ENCODE results near the gene OSBP.

Gene OSBP

DNA sequence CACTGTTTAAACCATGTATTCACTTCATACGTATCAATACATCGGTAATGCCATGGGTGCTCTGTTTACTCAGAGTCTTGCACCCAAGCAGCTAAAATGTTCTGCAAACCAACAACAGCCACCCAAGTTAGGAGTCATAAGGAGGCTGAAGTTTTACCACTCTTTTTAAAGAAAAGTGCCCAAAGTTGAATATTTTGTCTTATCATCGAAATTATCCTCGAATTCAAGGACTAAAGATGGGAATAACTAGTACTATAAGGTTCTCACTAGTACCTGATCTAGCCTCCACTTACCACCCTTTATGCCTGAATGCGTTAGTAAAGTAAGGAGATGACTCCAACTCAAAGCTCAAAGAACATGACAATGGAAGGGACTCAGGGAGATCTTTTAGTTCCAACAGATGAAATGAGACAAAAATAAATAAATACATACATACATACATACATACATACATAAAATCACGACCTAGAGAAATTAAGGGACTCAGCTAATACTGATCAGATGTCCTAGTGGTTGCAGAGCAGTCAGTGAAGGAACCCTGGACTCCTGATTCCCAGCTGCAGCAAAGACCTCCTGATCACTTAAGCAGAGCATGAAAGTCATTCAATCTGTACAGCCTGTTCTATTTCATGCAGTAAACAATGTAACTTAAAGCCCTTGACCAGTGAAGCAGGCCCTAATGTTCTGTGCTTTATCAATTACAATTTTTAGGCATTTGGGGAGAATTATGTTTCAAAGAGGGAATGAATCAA is 7.7 kb downstream of the OSBP start:
- no peak for DNase-seq

DNA sequence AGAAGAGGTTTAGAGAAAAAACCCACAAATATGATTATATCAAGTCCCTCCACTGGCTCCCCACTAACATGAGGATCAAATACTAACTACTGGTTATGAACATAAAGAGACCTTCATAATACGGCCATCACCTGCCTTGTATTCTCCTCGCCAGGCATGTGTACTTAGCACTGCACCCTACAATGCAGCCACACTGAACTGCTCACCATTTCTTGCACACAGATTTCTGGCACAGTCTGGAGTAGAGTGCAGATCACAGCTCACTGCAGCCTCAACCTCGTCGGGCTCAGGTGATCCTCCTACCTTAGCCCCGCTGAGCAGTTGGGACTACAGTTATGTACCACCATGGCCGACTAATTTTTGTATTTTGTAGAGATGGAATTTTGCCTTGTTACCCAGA is 13.1 kb downstream of the OSBP start:
- no peak for DNase-seq

DNA sequence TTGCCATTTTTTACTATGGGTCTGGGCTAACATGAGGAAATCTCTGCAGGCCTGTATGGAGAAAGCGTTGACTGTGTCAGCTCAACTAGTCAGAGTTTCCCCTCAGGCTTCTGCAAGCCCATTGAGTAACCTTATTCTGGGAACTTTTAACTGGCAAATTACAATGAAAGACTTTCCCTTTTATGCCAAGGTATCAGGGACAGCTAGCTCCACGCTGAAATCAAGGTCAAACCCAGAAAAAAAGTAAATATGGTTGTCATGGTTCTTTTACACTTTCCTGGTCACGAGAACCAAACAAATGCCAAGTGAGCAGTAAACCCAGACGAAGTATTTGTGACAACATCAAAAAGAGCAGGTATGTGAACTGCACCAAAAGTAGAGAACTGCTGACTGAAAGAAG is 13.8 kb downstream of the OSBP start:
- DNase-seq, result no peak

DNA sequence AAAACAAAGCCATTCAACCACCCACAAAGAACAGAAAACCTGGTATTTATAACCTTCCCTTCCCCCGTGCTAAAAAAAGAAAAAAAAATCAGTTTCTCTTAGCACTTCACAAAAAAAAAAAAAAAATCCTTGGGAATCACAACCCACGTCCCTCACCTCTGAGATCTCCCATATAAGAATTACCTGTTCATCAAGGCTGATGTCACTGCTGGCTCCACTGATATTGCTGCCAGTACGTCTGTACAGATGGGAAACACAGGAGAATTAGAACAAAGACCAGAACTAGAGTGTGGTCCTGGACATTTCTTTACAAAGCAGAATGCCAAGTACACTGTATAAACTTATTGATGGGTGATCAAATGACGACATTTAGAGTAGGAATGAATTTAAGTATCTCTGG is 14.9 kb downstream of the OSBP start:
- no peak for DNase-seq

DNA sequence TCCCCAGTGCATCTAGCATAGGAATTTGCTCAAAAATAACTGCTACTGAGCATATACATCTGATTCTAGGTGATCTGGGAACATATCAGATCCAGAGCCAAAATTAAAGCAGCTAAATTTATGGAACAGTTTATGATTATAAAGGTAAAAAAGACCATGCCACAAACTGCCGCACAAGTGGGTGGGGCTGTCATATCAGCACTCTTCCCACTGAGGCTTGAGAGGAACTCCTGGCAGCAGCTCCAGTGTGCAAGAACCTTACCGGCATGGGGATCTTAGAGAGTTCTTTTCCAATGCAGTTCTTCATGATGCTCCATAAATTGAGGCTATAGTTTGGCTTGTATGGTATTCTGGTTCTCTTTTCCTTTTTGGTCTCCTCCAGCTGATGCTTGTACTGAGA is 15.3 kb downstream of the OSBP start:
- no peak for DNase-seq

DNA sequence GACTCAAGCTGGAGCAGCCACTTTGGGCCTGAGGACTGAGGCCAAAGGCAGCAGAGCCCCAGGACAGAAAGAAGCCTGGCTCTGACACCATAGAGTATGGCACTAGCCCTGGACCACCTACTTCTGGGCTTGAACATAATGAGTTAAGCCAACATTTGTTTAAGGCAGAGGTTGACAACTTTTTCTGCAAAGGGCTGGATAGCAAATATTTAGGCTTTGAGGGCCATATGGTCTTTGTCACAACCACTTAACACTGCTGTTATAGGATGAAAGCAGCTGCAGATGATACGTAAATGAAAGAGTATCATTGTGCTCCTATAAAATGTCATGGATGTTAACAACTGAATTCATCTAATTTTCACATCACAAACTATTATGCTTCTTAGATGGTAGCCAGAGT is 16.6 kb downstream of the OSBP start:
- no peak for DNase-seq

DNA sequence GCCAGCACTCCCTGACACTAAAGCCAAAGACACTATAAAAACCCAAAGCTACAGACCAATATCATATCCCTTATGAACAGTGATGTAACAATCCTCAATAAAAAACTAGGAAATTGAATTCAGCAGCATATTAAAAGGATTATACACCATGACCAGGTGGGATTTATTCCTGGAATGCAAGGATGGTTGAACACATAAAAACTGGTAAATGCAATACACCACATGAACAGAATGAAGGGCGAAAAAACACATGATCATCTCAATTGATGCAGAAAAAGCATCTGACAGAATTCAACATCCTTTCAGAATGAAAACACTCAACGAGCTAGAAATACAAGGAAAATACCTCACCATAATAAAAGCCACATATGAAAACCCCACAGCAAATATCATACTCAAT is 31.3 kb downstream of the OSBP start:
- no peak for DNase-seq

DNA sequence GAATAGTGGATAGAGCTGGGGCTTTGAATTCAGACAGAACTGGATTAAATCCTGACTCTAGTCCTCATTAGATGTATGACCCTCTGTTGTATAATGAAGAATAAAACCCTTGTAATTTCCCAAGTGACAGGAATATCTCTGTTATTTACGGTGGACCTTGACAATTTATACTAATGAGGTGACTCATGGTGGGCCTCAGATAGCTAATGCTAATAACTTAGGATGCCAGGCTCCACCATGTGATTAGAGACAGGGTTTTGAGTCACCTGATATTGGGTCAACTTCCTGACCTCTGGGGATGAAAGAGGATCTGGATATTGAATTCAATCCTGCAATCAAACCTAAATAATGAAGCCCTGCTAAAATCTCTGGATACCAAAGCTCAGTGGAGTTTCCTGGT is 33.6 kb downstream of the OSBP start:
- no peak for DNase-seq

DNA sequence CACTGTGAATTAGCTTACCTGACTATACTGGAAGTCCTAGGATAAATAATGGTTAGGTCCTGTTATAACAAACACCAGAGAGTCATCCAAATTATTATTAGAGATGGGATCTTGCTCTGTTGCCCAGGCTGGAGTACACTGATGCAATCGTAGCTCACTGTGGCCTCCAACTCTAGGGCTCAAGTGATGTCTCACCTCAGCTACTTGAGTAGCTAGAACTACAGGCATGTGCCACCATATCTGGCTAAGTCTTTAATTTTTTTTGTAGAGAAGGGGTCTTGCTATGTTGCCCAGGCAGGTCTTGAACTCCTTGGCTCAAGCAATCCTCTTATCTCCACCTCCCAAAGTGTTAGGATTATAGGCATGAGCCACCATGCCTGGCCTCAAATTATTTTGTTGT is 37.2 kb downstream of the OSBP start:
- no peak for DNase-seq

DNA sequence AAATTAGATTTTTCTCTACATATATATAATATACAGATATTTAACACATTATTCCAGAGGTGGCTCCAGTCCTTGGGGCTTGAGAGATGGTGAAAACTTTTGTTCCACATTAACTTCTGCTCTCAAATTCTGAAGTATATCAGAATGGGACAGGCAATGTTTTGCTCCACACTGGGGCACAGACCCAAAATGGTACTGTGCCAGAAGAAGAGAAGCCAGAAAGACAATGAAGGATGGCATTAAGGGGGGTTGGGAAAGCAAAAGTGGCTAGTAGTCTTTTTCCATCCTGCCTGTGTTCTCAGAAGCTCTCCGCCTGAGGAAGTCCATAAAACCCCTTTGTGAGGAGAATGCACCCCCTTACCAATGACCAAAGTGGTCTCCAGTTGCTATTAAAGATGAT is 40.1 kb downstream of the OSBP start:
- no peak for DNase-seq

DNA sequence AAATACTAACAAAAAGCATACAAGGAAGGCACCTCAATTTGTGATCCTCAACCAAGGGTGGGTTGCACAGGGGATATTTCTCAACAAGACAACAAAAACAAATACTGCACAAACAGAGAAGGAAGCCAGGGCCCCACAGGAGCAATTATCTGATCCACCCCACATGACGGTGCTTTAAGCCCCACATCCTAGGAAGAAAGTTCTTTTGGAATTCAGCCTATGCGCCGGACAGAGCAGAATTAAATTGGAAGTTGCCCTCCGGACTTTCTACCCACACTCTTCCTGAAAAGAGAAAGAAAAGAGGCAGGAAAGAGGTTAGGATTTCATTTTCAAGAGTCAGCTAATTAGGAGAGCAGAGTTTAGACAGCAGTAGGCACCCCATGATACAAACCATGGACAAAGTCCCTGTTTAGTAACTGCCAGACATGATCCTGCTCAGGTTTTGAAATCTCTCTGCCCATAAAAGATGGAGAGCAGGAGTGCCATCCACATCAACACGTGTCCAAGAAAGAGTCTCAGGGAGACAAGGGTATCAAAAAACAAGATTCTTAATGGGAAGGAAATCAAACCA is 40.6 kb downstream of the OSBP start:
- DNase-seq, result no peak

DNA sequence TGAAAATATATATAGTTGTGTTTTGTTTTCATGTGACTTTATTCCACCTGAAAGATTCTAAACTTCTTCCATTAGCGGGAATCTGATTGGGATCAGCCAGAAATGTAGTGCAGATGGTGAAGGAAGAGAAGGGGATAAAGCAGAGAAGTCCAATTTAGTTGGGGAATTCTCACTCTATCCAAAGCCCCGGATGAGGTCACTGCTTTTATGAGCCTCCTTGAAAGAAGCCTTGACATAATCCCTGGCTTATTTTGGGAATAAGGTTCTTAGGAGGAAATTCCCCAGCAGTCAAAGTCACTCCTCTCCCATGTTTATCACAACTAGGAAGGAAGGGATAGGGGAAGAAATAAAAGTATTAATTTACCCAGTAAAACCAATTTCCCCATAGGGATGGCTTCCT is 41.1 kb downstream of the OSBP start:
- no peak for DNase-seq

DNA sequence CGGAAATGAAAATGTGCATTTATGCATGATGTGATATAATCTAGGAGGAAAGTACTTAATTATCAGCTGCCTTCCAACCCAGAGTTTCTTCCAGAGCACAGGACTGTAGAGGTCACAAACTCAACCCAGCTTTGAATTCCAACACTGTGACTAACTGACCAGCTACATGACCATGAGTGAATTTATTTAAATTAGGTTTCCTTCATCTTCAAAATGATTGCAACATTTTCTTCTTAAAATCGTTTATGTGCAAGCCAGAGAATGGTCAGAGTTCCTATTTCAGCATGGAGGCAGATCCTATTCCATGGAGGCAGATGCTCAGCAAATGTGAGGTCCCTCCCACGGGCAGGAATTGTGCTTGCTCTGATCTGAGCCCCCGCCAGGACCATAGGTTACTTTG is 42.4 kb downstream of the OSBP start:
- peak; percentile 57 for DNase-seq

DNA sequence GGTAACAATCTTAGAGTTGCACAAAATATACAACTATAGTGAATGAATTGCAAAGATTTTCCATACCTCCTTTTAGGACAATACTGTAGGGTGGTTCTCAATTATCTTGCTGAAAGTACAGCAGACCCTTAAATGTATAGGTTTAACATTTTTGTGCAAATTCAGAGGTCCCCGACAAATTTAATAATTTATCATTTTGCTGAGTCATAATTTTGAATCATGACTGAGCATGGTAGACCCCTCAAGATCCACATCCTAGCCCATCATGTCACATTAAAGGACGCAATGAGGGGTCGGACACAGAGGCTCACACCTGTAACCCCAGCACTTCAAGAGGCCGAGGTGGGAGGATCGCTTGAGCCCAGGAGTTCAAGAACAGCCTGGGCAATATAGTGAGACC is 43.5 kb downstream of the OSBP start:
- DNase-seq, result no peak

DNA sequence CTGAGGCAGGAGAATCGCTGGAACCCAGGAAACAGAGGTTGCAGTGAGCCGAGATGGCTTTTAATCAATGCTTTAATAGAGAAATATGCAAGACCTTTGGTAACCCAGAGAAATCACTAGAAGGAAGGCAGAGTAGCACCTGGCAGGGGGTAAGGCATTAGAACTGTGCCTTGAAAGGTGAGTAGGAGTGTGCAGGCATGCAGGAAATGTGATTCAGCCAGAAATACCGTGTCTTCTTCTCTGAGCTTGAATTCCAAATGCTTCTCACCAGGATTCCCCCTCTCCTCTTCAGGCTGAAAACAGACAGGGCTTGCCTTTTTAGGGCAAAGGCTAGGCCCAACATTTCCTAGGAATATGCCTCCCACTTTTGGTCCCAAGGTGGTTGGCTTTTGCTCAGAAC is 53.3 kb downstream of the OSBP start:
- no peak for DNase-seq

DNA sequence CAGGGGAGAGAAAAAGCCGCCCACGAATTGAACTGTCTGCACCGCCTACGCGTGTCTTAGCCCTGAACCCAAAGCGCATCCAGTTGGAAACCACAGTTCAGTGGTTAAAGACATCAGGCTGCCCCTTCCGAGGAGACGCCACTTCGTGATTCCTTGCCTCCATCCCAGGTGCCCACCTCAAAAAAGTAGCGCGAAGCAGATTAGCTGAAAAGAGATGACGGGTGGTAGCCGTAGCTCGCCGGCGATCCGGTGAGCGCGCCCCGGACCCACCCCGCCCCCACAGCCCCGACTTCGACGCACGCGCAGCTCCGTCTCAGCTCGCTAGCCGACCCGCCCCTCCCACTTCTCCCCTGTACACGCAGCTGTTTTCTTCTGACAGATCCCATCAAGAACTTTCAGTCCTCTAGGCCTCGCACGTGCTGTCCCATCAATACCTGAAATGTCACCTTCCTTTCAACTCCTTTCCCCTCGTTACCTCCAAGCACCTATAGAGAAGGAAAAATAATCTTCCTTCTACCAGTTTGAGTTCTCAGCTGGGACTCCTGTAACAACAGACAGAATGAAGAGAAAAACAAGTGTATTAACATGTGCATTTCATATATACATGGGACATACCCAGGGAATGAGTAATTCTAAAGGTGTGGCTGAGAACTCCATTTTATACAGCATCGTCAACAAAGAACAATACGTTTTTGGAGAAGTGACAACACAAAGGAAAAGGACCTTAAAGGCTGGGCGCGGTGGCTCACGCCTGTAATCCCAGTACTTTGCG is 54.7 kb downstream of the OSBP start:
- DNase-seq, result peak; percentile 81

DNA sequence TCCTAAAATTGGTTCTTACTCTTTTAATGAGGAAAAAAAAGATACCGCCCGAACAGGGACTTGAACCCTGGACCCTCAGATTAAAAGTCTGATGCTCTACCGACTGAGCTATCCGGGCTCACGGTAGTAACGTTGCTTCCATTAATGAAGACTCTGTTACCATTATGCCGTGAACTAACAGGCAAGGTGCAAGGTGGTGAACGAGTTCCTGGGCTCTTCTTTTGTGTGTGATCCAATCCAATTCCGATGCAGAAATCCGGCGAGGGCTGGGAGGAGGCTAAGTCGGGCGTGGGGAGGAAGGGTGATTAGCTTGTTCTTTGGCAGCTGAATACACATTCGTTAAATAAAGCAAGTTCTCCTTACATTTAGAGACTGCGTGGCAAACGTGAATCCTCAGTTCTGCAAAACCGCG is 55.3 kb downstream of the OSBP start:
- DNase-seq, result peak; percentile 75

DNA sequence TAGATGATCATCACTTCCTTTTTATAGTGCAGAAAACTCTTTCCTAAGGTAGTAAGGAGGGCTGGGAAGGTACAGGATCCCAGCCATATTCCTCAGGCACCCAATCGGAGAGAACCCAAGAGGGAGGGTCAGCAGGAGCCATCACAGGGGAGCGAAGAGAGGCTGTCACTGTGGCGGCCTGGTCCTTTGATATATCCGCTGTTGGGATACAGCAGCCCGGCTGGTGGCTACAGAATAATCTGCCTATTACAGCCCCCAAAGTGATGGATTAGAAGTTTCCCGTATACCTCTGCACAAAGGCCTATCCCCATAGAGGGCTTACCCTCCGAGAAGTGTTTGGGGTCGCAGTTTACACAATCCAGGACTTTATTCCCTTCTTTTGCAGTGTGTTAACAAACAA is 55.7 kb downstream of the OSBP start:
- DNase-seq, result no peak

DNA sequence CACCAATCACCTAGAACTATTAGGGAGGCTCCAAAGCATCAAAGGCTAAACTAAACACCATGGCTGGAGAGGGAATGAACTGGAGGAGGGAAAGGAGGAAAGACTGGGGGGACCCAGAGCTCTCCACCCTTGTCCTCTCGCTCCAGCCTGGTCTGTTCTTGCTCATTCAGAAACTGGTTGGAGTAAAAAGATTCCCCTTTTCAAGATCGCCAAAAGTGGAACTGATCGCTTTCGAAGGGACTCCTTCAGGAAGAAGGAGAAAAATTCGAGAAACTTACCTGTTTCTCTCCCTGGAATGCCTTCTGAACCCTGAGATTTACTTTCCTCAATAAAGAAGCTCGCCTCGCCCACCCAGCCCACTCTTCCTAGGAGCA is 57.3 kb downstream of the OSBP start:
- DNase-seq, result no peak

DNA sequence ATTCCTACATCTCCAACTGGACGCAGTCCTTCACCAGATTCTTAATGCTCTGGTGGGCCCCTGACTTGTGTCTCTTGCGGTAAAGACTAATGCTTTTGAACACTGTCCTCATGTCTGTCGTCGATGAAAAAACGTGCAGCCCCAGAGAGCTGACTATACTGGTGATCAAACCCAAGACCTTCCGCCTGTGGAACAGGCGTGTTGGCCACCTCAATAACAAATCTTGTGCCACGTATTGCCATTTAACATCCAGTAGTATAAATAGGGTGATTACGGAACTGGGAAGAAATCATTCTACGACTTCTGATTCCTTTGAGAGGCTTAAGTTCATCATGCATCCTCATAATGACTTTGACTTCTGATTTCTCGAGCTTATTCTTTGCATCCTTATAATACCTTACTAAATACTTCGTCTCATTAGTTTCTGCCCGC is 58.6 kb downstream of the OSBP start:
- DNase-seq, result peak; percentile 59

DNA sequence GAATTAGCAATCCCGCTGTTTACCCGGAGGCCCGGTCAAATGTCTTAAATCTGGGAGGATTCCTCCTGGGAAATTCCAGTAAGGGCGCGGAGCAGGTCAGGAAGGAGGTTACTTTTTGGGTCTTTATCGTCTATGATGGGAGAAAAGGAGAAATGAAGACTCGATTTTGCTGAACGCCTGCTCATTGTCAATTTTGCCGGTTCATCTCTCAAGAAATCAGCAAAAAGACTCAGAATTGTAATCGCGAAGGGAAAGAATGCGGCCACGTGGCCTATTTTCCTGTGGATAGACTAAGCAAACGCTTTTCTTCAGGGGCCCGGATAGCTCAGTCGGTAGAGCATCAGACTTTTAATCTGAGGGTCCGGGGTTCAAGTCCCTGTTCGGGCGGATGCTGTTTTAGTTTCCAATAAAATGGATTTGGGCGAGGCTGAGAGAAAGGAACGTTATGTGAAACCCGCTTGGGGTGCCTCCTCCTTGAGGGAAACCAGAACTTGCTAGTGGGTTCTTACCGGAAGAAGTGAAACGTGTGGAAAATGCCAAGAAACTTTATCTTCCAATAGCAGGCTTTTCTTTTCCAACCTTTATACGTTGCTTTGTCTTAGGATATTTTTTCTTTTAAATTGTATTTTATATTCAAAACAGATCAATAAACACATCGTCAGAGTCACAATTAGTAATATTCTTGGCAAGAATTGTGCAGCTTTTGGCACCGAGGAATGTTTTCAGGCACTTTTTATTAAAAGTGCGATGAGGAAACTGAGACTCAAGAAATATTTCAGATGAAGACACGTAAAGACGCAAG is 59.3 kb downstream of the OSBP start:
- DNase-seq, result peak; percentile 94

DNA sequence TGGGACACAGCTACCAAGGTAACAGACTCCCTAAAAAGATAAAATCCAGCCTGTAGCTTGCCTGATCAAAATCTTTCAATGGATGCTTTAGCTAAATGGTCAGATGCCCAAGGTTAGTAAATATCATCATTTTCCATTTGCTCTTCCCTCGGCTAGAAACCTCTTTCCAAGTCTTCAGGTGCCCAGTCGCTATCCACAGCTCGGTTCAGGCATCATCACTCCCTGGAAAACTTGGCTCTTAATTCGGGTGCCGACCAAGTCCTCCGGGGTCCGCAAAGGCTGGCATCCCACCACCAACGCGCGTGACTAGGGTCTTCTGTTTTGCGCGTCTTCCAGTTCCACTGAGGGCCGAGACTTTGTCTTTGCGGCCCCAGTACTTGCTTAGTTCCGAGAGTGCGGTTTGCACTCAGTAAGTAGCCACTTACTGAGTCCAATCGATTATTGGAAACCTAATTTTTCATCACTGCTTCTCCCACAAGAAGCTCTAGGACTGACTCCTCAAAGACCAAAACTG is 59.9 kb downstream of the OSBP start:
- no peak for DNase-seq

DNA sequence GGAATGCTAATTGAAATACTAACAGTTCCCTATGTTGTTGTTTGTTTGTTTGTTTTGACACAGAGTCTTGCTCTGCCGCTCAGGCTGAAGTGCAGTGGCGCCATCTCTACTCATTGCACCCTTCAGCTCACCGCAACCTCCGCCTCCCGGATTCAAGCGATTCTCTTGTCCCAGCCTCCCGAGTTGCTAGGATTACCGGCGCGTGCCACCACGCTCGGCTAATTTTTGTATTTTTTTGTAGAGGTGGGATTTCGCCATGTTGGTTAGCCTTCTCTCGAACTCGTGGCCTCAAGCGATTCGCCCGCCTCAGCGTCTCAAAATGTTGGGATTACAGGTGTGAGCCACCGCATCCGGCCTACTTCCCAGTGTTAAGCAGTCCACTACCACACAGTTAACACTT is 62.3 kb downstream of the OSBP start:
- no peak for DNase-seq

Data from fibroblast of skin of right quadriceps (primary cell).